ENCODE data around the gene BPIFB3.
"Not testable (repeated sequence)": the region's sequence is repeated elsewhere in the genome, so short reads cannot be mapped to it uniquely, and the experiment has no call there.

Gene BPIFB3

GRCh38 chr20:33042983-33043730 lies 10.5 kb upstream of the BPIFB3 start:
- Histone ChIP-seq H3K4me3 (ENCODE audit: low read length) (no peak overlapping the region), H3K9ac (ENCODE audit: low read length) (no peak overlapping the region), H3K4me1 (ENCODE audit: control insufficient read depth, insufficient read depth, low read length) (no peaks in the 10 kb centered on the region), H3K27ac (ENCODE audit: low read depth, low read length) (no peak overlapping the region), H3K27me3 (ENCODE audit: control insufficient read depth, insufficient read depth, low read length) (no peaks in the 10 kb centered on the region), H3K36me3 (ENCODE audit: control insufficient read depth, insufficient read depth, low read length) (no peaks in the 10 kb centered on the region)

- Histone ChIP-seq H3K4me3 (ENCODE audit: low read length) (no peak overlapping the region), H3K36me3 (ENCODE audit: control insufficient read depth, insufficient read depth, low read length) (no peaks in the 10 kb centered on the region), H3K9ac (ENCODE audit: low read length) (no peak overlapping the region), H3K27me3 (ENCODE audit: control insufficient read depth, insufficient read depth, low read length) (no peaks in the 10 kb centered on the region), H3K4me1 (ENCODE audit: control insufficient read depth, insufficient read depth, low read length) (no peaks in the 10 kb centered on the region), H3K27ac (ENCODE audit: low read depth, low read length) (no peak overlapping the region)
These were observed 9.9 kb upstream of the BPIFB3 start for GRCh38 chr20:33043731-33044181.

GRCh38 chr20:33045129-33045721 lies 8.5 kb upstream of the BPIFB3 start:
- not testable (repeated sequence) for H3K4me1 ChIP-seq (ENCODE audit: control insufficient read depth, insufficient read depth, low read length); H3K27ac ChIP-seq (ENCODE audit: low read depth, low read length); H3K27me3 ChIP-seq (ENCODE audit: control insufficient read depth, insufficient read depth, low read length); H3K4me3 ChIP-seq (ENCODE audit: low read length); H3K9ac ChIP-seq (ENCODE audit: low read length); H3K36me3 ChIP-seq (ENCODE audit: control insufficient read depth, insufficient read depth, low read length)

GRCh38 chr20:33046412-33046811 lies 7.3 kb upstream of the BPIFB3 start:
- no peak overlapping the region for H3K4me3 ChIP-seq (ENCODE audit: low read length)
- H3K27ac ChIP-seq (ENCODE audit: low read depth, low read length): no peak overlapping the region
- no peaks in the 10 kb centered on the region for H3K27me3 ChIP-seq (ENCODE audit: control insufficient read depth, insufficient read depth, low read length)
- H3K36me3 ChIP-seq (ENCODE audit: control insufficient read depth, insufficient read depth, low read length): no peaks in the 10 kb centered on the region
- no peaks in the 10 kb centered on the region for H3K4me1 ChIP-seq (ENCODE audit: control insufficient read depth, insufficient read depth, low read length)
- H3K9ac ChIP-seq (ENCODE audit: low read length): no peak overlapping the region

- no peaks in the 10 kb centered on the region for H3K4me1 ChIP-seq (ENCODE audit: control insufficient read depth, insufficient read depth, low read length)
- no peak overlapping the region for H3K9ac ChIP-seq (ENCODE audit: low read length)
- H3K27ac ChIP-seq (ENCODE audit: low read depth, low read length): no peak overlapping the region
- H3K36me3 ChIP-seq (ENCODE audit: control insufficient read depth, insufficient read depth, low read length): no peaks in the 10 kb centered on the region
- no peaks in the 10 kb centered on the region for H3K27me3 ChIP-seq (ENCODE audit: control insufficient read depth, insufficient read depth, low read length)
- no peak overlapping the region for H3K4me3 ChIP-seq (ENCODE audit: low read length)
These were observed 2.4 kb upstream of the BPIFB3 start for GRCh38 chr20:33051333-33051732.

- no peaks in the 10 kb centered on the region for H3K27me3 ChIP-seq (ENCODE audit: control insufficient read depth, insufficient read depth, low read length)
- H3K4me1 ChIP-seq (ENCODE audit: control insufficient read depth, insufficient read depth, low read length): no peaks in the 10 kb centered on the region
- H3K36me3 ChIP-seq (ENCODE audit: control insufficient read depth, insufficient read depth, low read length): no peaks in the 10 kb centered on the region
- no peak overlapping the region for H3K27ac ChIP-seq (ENCODE audit: low read depth, low read length)
- no peak overlapping the region for H3K9ac ChIP-seq (ENCODE audit: low read length)
- no peak overlapping the region for H3K4me3 ChIP-seq (ENCODE audit: low read length)
These were observed 678 bp downstream of the BPIFB3 start for GRCh38 chr20:33054381-33054780.

- no peak overlapping the region for H3K9ac ChIP-seq (ENCODE audit: low read length)
- H3K4me3 ChIP-seq (ENCODE audit: low read length): no peak overlapping the region
- H3K27ac ChIP-seq (ENCODE audit: low read depth, low read length): no peak overlapping the region
- no peaks in the 10 kb centered on the region for H3K27me3 ChIP-seq (ENCODE audit: control insufficient read depth, insufficient read depth, low read length)
- no peaks in the 10 kb centered on the region for H3K36me3 ChIP-seq (ENCODE audit: control insufficient read depth, insufficient read depth, low read length)
- no peaks in the 10 kb centered on the region for H3K4me1 ChIP-seq (ENCODE audit: control insufficient read depth, insufficient read depth, low read length)
These were observed 1.1 kb downstream of the BPIFB3 start for GRCh38 chr20:33054791-33055190.

GRCh38 chr20:33059136-33059535 lies 5.4 kb downstream of the BPIFB3 start:
- Histone ChIP-seq H3K27me3 (ENCODE audit: control insufficient read depth, insufficient read depth, low read length) (no peaks in the 10 kb centered on the region), H3K9ac (ENCODE audit: low read length) (no peak overlapping the region), H3K27ac (ENCODE audit: low read depth, low read length) (no peak overlapping the region), H3K36me3 (ENCODE audit: control insufficient read depth, insufficient read depth, low read length) (no peaks in the 10 kb centered on the region), H3K4me3 (ENCODE audit: low read length) (no peak overlapping the region), H3K4me1 (ENCODE audit: control insufficient read depth, insufficient read depth, low read length) (no peaks in the 10 kb centered on the region)

- Histone ChIP-seq H3K27ac (ENCODE audit: low read depth, low read length) (no peak overlapping the region), H3K4me3 (ENCODE audit: low read length) (no peak overlapping the region), H3K4me1 (ENCODE audit: control insufficient read depth, insufficient read depth, low read length) (no peaks in the 10 kb centered on the region), H3K27me3 (ENCODE audit: control insufficient read depth, insufficient read depth, low read length) (no peaks in the 10 kb centered on the region), H3K36me3 (ENCODE audit: control insufficient read depth, insufficient read depth, low read length) (no peaks in the 10 kb centered on the region), H3K9ac (ENCODE audit: low read length) (no peak overlapping the region)
These were observed 6.2 kb downstream of the BPIFB3 start for GRCh38 chr20:33059741-33060390.

- H3K27ac ChIP-seq (ENCODE audit: low read depth, low read length): no peak overlapping the region
- no peak overlapping the region for H3K4me3 ChIP-seq (ENCODE audit: low read length)
- H3K36me3 ChIP-seq (ENCODE audit: control insufficient read depth, insufficient read depth, low read length): no peaks in the 10 kb centered on the region
- H3K9ac ChIP-seq (ENCODE audit: low read length): no peak overlapping the region
- no peaks in the 10 kb centered on the region for H3K27me3 ChIP-seq (ENCODE audit: control insufficient read depth, insufficient read depth, low read length)
- H3K4me1 ChIP-seq (ENCODE audit: control insufficient read depth, insufficient read depth, low read length): no peaks in the 10 kb centered on the region
These were observed 7.9 kb downstream of the BPIFB3 start for GRCh38 chr20:33061658-33062028.

GRCh38 chr20:33062105-33062824 lies 8.6 kb downstream of the BPIFB3 start:
- H3K36me3 ChIP-seq (ENCODE audit: control insufficient read depth, insufficient read depth, low read length): no peaks in the 10 kb centered on the region
- H3K27me3 ChIP-seq (ENCODE audit: control insufficient read depth, insufficient read depth, low read length): no peaks in the 10 kb centered on the region
- H3K9ac ChIP-seq (ENCODE audit: low read length): no peak overlapping the region
- no peak overlapping the region for H3K27ac ChIP-seq (ENCODE audit: low read depth, low read length)
- no peak overlapping the region for H3K4me3 ChIP-seq (ENCODE audit: low read length)
- no peaks in the 10 kb centered on the region for H3K4me1 ChIP-seq (ENCODE audit: control insufficient read depth, insufficient read depth, low read length)

- no peaks in the 10 kb centered on the region for H3K36me3 ChIP-seq (ENCODE audit: control insufficient read depth, insufficient read depth, low read length)
- no peak overlapping the region for H3K9ac ChIP-seq (ENCODE audit: low read length)
- no peak overlapping the region for H3K4me3 ChIP-seq (ENCODE audit: low read length)
- H3K4me1 ChIP-seq (ENCODE audit: control insufficient read depth, insufficient read depth, low read length): no peaks in the 10 kb centered on the region
- H3K27me3 ChIP-seq (ENCODE audit: control insufficient read depth, insufficient read depth, low read length): no peaks in the 10 kb centered on the region
- no peak overlapping the region for H3K27ac ChIP-seq (ENCODE audit: low read depth, low read length)
These were observed 9.1 kb downstream of the BPIFB3 start for GRCh38 chr20:33062825-33063149.

All from rectal smooth muscle tissue (tissue), 1 donor.